Activated CD4-positive, CD25-positive, alpha-beta regulatory T cell treated with anti-CD3 and anti-CD28 coated beads, Interleukin-2, amount 50 U/mL, for 24 hours (primary cell): ENCODE results near the gene DCLK1.

Experiments
- ATAC-seq, 2 donors: fragments of 150-1000 bp; cut with Tn5 transposase; one replicate each; pipeline ENCODE4 v1.10.0; 2021; ENCODE audit warnings: mild to moderate bottlenecking in 1 of 2, moderate library complexity in 1 of 2

DCLK1 gene

DNA sequence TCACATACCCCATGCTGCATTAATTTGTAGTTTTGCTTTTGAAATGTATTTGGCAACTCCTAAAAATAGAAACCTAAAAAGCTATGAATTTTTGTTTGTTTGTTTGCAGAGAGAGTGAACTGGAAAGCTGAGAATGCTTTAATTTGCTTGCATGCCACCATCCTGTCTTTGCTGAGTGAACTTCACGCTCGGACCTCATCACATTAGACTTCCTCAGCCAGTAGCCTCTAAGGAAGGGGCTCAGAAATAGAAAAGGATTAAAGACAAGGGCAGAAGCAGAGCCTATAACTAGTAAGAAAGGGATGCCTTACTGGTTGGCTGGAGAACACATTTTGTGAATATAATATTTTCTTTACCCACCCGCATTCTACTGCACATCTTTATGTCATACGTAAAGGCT, 275.1 kb downstream of the DCLK1 start:
- ATAC-seq, result no peak

DNA sequence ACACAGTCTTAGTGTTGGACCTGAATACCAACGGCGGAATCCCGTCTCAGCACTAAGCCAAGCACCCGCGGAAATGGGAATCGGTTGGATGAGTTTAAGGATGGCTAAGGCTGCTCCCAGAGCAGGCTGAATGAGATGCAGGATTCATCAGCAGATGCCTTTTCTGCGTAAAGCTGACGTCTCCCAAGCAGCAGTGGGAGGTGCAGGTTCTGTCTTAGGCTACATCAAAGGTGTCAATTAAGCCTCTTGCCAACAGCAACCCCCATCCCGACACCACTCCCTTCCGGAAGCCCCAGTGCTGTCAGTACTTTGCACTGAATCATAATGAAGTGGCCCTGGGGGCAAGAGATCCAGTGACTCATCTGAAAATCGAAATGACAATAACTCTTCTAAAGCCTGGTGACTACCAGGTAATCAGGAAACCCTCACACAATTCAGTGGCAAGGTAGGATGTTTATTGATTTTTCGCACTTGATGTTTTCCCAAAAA, 275.6 kb downstream of the DCLK1 start:
- no peak for ATAC-seq

DNA sequence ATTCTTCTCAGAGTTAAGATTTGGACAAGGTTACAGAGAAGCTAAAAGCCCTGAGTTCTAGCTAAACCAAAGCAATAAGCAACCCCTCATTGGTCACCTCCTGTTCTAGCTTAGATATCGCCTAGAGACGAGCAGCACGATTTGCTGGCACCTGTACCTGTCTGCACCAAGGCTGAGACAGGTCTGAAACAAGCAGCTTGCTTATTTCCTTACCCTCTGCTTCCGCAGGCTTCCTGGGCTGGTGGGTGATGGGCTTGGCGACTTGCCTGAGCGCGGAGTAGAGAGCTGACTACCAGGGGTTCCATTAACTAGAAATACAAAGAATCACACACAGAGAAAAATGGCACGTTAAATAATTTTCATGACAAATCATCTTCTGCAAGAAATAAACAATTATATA, 276.9 kb downstream of the DCLK1 start:
- ATAC-seq, result no peak

DNA sequence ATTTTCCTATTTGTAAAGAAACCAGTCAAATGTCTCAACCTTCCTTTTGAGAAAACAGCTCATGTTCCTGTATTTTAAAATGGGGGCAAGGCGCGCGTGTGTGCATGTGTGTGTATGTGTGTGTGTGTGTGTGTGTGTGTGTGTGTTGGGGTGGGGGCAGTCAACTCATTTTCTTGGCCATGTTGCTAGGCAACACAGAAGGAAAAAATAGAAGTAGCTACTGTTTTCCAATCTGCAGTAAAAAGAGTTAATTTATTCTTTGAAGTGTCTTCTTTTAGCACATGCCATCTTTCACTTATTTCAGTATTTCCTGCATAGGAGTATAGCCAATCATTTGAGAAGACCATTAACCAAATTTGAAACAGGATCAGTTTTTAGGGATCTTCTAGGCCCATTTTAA, 279.3 kb downstream of the DCLK1 start:
- ATAC-seq, result no peak

DNA sequence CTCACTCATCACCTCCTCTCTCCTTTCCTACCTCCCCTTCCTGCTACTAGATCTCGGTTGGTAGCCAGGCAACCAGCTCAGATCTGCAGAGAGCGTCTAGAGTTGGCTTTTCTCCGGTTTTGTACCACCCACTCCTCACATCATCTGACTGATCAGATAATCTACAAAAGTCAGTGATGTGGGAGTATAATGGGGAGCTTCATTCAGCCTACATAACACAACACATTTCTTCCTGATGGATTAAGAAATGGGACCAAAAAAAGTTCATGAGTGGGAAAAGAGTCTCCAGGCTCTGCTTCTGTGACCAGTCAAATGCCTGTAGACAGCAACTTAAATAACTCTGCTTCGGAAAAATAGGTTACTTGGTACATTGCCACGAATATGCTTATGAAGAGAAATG, 279.8 kb downstream of the DCLK1 start:
- ATAC-seq, result no peak

- no peak for ATAC-seq
Measured at GRCh38 chr13:35850569-35850968, 280.6 kb downstream of the DCLK1 start.

DNA sequence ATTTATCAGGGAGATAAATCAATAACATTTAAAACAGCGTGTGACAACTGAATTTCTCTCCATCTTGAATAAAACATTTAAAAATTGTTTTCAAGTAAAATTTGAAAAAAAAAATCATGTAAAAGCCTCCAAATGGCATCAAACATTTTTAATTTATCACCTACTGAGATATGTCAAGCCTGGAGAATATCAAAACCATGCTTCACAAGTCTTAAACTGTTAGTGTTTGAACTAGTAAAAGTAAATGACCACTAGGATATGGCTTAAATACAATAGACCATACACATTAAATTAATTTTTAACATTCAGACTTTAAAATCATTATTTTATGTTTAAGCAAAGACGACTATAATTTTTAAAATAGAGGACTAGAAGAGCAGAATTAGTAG, 281.9 kb downstream of the DCLK1 start:
- no peak for ATAC-seq

DNA sequence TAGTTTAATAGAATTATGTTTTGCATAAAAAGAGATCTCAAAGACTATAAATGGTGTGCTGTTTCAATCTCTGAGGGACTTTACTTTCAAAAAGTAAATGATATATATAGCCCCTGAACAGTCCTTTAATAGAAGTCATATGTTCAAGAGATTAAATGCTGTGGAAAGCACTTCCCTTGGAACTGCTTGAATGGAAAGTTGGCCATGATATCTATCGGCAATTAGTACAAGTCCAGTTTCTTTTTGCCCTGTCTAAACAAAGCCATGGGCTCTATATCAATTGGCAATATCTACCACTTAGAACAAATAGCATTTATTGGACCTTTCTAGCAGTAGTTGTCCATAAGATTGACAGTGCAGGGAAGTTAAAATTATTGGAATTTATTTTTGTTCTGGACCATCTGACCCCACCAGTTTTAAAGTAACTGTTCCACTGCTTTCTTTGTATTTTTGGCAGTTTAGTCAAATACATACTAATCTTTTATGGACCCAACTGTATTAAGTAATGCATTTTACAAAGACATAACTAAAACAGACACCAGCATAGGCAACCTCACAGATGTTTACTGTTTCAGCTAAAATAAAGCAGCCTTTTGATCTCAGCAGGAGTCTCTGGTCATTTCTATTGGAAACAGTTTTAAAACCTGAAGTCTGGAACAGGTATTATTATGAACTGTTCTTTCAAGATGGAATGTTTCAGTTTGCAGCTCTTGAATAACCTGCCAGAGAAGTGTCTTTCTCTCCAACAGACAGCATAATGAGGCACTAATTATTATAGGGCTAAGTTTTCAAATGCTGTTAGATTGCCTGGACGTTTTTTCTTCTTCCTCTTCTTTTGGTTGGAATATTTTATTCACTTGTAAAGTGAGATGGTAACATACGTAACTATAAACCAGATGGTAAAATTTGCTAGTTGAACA, 282.6 kb downstream of the DCLK1 start:
- ATAC-seq, result no peak

- ATAC-seq, result no peak
Measured at GRCh38 chr13:35843272-35843671, 287.9 kb downstream of the DCLK1 start.

- no peak for ATAC-seq
Measured at GRCh38 chr13:35841060-35841521, 290.1 kb downstream of the DCLK1 start.

DNA sequence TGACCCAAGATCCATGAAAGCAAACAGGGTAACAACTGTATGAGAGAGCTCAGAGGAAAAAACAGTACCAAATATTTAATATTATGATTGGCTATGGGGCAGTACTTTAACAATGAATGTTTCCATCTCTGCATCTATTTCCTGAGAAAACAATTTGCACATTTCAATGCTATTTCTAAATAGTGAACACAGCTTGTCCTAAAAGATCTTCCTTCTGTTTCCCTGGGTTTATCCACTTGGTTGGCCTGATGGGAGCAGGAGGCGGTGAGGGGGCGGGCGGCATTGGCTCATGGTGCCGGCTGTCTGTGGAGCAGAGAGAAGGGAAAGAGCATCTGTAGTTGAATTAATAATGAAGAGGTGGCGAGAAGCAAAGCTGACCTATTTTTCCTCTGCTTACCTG, 291.4 kb downstream of the DCLK1 start:
- ATAC-seq, result no peak

DNA sequence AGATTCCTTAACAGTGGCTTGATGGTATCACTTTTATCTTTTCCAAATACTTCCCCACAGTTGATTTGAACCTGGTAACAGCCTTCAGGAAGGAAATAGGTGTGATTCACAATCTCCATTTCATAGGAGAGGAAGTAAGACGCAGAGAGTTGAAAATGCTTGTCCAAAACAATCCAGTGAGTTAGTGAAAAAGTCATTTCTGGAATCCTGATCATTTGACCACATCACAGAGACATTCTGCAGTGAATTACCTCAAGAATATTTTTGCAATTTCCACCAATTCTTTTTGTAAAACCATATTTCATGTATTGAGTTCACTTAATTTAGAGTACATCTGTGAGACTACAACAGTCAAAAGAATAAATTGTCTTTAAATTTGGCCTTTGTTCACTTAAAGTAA, 292.8 kb downstream of the DCLK1 start:
- ATAC-seq, result no peak

GRCh38 chr13:35836446-35836845, 294.7 kb downstream of the DCLK1 start:
- ATAC-seq, result no peak

- ATAC-seq, result no peak
Measured at GRCh38 chr13:35835989-35836388, 295.2 kb downstream of the DCLK1 start.

DNA sequence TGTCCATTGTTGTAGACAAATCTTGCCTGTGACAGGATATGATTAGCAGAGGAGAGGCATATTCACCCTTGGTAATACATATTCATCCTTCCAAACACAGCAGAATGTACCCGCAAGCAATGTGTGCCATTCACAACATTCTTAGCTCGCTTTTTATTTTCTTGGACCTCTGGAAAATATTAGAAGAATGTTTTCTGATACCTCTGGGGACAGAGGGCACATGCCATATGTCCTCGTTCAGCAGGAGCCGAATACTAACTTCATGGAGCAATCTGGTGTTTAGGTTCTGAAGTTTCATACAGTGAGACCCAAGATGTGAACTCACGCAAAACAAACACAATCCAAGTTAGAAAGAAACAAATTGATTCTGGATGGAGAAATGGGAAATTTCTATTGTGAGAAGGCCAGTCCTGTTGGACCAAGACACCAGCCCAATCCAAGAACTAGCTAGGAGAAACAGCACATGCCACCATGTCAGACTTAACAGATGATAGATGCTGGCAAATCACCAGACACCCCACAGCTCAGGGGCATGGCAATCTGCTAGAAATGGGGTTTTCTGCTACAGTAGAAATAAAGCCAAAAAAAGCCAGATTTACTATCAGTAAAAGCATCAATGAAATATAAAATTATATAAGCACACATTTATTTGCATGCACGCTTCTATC, 297.4 kb downstream of the DCLK1 start:
- ATAC-seq, result no peak

DNA sequence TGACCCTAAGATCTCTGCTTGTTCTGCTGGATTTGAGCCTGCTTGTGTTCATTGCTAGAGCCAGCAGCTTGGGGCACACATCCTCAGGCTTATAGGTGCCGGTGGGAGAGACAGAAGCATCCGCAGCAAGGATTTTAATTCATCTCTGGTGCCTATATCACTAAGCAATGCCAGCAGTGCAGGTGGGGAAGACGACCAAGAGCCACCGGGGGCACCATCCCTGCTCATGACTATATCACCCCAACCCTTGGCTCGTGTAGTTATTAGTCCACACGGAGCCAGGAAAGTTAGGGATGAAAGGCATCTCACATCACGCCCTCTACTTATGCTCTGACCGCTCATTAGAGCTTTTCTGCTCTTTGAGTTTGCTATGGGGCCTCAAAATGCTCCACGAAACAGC, 298.2 kb downstream of the DCLK1 start:
- ATAC-seq, result no peak

- ATAC-seq, result no peak
Measured at GRCh38 chr13:35832551-35832950, 298.6 kb downstream of the DCLK1 start.

- no peak for ATAC-seq
Measured at GRCh38 chr13:35830850-35831450, 300.2 kb downstream of the DCLK1 start.

- no peak for ATAC-seq
Measured at GRCh38 chr13:35826626-35827254, 304.4 kb downstream of the DCLK1 start.

GRCh38 chr13:35824825-35825224, 306.4 kb downstream of the DCLK1 start:
- ATAC-seq, result no peak

GRCh38 chr13:35824395-35824794, 306.8 kb downstream of the DCLK1 start:
- ATAC-seq, result no peak

GRCh38 chr13:35822666-35823065, 308.5 kb downstream of the DCLK1 start:
- no peak for ATAC-seq

DNA sequence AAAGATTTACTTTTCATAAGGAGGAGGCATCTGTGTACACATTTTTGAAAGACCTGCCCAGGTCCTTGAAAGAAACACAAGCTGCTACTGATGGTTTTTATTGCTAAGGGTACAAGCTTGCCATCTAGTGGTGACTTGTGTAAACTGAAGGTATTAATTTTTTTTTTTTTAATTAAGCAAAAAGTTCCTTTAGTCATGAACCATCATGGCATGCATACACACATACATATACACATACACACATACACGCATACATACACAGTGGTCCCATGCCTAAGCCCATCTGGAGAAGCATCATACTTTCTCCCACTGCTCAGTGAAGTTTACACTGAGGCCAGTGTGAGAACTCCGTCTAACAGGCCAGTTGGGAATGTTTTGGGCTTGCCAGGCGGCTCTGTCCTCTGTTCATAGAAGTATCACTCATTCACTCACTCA, 312.5 kb downstream of the DCLK1 start:
- ATAC-seq, result no peak
